GOT3 (cell line): ENCODE data around the gene RAB20.
"Not testable (repeated sequence)": the region's sequence is repeated elsewhere in the genome, so short reads cannot be mapped to it uniquely, and the experiment has no call there.

Source experiments
- DNase-seq: peaks from one replicate; lab custom pipeline; 2025; ENCODE audit warnings: mixed read lengths; lab: John Stamatoyannopoulos, UW

Gene RAB20

DNA sequence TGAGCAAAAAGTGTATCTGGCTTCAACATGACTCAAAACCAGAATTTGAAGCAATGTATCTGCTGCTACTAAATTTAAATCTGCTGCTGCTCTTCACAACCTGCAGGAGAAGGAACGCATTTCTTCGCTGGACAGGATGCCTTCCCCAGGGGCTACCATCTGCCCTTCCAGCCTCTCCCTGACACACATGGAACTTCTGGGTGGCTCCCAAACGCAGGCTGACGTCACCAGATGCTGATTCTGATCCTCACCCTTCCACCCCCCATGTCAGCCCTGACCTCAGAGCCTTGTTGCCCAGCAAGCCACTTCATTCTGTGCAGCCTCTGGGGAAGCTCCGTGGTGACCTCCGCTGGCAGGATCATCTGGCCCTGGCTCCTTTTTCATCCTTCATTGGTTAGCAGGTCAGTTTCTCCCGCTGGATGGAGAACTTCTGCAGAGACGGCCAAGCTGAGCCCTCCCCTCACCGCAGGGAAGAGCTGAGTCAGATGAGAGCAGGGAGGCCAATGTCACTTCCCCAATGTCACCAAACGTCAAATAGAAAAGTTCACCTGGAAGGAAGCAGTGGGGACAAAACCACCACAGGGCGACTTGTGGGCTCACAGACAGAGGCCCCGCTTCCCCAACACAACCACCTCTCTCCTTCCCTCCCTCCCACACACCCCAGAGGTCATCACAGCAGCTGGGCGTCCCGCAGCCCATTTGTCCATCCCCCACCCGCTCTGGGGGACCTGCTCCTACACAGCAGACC is 14.0 kb upstream of the RAB20 start:
- DNase-seq, result no peak

DNA sequence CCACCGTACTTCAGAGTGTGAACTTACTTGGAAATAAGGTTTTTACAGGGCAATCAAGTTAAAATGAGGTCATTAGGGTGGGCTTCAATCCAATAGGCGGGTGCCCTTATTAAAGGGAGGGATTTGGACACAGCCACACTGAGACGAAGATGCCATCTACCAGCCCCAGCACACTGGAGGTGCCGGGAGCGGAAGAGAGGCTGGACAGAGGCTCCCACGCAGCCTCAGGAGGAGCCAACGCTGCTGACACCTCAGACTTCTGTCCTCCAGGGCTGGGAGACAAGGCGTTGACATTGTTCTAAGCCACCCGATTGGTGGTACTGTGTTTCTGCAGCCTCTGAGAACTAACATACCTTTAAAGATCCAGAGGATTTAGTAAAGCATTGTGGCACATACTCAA is 12.6 kb upstream of the RAB20 start:
- no peak for DNase-seq

DNA sequence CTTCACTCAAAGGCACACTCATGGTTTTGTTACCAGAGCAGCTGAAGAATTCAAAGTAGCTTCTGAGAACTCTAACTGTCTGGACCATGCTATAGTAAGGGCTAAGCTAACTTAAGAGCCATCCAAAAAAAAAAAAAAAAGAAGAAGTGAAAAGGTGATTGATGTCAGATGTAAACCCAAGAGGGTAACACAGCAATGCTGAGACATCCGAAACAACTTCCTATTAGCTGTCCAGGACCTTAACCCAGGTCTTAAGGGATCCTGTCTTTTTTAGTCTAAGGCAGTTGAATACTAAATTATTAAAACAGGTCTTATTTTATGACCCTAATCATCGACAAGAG is 11.2 kb upstream of the RAB20 start:
- DNase-seq, result no peak

DNA sequence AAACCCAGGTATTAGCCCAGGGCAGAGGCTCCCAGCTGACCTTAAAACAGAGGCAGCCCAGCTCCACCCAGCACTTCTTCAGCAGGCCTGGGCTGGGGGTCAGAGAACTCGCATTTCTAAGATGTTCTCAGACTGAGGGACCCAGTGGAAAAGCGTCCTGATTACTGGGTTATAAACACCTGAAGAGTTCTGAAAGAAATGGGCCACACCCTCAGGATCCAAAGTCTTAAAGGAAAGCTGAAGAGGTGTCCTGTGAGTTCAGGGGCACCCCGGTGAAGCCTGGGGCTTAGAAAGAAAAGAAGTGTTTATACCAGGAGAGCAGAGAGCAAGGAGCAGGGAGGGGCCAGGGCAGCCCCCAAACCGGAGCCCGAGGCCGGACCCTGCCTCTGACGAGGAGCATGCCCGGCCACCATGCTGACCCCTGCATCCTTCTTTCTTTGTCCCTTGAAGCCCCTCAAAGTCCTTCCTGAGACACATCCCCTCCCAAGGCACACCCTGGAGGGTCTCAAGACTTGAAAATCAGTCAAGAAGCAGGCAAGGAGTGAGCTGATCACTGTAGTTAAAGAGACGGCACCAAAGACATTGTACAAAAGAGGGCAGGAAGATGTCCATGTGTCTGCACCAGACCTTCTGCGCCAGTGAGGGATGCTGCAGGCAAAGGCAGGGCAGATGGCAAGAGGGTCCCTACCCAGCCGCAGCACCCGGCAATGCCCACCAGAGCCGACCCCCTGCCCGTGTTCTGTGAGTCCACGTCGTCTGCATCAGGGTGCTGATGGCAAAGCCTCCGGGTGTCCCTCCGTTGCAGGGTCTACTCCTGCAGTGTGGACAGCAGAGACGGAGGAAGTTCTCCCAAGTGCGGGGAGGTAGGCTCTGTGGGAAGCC is 10.6 kb upstream of the RAB20 start:
- DNase-seq, result no peak

DNA sequence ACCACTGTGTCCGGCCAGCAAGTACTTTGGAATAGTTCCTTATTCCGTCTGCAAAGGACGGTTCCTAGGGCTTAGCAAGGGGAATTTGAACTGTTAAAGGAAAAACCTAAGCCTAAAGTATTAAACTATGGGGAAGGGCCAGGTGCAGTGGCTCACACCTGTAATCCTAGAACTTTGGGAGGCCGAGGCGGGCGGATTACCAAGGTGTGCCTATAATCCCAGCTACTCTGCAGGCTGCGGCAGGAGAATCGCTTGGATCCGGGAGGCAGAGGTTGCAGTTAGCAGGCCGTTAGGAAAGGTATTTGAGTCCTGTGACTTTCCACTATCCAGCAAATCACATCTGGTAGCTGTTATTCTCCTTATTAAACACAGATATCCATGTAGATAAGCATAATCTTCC is 9.4 kb upstream of the RAB20 start:
- no peak for DNase-seq

DNA sequence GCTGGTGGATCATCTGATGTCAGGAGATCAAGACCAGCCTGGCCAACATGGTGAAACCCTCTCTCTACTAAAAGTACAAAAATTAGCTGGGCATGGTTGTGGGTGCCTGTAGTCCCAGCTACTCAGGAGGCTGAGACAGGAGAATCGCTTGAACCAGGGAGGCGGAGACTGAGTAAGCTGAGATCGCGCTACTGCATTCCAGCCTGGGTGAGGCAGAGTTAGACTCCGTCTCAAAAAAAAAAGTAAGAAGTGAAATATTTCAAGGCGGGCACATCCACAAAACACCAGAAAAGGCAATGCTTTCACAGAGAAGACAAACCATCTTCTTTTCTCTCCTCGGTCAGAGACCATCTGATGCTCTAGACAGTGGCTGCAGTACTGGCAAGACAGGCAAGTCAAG is 8.4 kb upstream of the RAB20 start:
- not testable (repeated sequence) for DNase-seq

DNA sequence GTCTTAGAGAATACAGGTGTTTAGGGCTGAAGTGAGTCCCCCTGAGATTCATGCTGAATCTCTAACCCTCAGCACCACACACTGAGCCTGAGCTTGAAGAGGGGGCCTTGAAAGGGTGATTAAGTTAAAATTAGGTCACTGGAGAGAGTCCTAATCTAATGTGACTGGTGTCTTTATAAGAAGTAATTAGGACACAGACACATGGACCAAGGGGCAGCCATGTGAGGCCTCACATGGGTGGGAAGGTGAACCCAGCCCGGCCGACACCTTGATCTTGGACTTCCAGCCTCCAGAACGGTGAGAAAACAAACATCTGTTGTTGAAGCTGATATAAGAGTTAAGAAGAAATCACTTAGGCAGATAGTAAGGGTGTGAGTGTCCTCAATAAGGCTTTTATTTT is 7.1 kb upstream of the RAB20 start:
- DNase-seq, result no peak

DNA sequence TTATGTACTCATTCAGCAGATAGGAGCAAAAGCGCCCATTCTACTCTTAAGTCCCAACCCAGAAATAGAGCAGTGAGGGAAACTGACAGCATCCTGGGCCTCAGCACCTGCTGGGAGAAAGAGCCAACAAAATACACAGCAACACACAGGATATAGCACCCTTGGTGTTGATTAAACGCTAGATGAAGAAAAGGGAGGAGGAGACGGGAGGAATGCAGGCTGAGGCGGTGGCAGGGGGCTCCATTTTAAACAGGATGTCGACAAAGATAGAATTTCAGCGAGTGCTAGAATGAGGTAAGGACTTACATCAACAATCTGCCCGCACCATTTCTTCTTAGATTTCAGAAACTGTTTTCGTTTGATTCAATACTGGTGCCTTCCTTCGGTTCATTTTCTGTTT is 4.6 kb upstream of the RAB20 start:
- DNase-seq, result no peak

DNA sequence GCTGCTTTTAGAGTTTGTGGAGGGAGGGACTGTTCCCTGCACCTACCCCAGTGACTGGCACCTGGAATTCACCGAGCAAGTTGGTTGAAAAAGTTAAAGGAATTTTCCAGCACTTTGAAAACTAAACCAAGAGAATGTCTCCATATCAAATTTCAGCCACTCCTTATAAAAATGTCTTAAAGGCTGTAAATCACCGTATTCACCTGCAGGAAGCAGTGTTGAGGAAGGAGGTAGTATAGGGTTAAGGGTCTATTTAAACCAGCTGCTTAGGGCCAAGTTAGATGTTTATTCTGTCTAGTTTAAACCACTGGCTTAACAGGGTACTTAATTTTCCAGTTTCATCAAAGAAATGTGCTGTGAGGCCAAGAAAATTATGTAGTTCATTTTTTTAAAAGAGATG is 3.8 kb upstream of the RAB20 start:
- DNase-seq, result no peak

DNA sequence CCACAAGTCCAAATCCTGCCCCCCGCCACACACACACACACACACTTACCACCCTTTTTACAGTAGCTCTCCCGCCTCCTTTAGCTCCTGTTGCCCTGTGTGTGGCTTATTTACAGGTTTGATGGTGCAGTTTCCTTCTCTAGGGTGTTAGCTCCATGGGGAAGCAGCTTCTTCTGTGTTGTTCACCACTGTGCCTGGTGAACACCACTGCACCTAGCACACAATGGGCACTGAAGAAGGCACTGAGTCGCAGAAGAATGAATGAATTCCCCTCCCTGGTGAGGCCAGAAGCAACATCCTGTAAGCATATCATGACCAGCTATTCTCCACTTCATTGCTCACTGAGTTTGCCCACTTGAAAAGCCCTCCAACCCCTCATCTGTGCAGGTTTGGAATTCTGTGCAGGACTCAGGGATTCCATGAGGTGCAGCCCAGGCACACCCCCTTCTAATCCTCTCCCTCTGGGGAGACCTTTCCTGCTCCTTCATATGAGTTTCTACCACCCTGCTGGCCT is 3.0 kb upstream of the RAB20 start:
- no peak for DNase-seq

DNA sequence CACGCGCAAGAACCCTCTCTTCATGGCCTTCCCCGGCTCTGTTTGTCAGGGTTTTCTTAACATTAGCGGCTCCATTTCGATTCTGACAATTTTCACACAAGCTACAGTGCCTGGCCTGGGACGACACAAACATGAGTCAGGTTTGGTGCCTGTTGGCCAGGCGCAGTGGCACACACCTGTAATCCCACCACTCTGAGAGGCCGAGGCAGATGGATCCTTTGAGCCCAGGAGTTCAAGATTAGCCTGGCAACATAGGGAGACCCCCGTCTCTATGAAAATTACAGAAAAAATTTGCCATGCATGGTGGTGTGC is 1.9 kb upstream of the RAB20 start:
- DNase-seq, result no peak

DNA sequence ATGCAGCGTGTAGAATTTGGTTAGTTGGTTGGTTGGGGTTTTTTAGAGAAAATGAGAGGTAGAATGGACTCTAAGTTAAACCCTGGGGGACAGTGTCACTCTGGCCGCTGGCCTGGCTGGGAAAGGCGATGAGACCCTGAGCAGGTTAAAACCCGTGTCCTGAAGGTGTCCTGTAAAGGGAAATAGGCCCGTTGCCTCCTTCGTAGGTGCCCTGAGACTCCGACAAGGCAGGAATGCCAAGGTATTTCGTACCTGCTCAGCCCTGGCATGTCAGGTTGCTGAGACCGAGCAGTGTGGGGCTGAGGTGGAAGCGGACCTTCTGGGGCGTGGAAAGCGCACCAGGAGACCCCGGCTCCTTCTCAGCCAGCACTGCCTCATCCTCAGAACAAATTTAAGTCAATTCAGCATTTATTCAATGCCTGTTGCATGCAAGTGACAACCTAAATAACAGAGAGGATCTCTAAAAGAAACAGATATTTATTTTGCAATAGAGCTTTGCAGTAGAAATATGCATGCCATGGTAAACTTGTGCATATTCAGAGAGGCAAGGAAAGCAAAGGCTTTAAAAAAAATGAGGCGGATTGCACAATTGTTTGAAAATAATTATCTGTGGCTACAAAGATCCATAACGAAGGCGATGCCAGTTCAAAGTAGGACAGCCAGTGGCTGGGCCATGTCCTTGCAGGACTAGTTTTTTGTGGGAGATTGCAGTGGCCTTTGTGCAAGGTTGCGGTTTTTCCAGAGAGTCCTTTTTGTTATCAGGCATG is 1.4 kb upstream of the RAB20 start:
- no peak for DNase-seq

DNA sequence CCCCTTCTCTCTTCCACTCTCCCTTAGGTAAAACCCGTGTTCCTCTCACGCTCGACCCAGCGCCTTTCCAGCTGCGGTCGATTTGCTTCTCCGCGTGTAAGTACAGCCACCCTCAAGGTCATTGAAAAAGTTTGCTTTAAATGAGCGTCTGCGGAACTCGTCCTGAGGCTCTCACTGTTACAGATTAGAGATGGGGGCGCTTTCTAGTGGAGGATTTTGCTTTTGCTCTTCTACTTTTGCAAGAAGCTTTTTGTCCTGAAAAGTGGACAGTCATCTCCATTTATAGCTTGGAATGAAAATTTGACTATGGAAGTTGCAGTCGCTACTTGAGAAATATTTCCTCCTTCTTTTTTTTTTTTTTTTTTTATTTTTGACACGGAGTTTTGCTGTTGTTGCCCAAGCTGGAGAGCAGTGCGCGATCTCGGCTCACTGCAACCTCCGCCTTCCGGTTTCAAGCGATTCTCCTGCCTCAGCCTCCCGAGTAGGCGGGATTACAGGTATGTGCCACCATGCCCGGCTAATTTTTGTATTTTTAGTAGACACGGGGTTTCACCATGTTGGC is 595 bp upstream of the RAB20 start:
- no peak for DNase-seq

DNA sequence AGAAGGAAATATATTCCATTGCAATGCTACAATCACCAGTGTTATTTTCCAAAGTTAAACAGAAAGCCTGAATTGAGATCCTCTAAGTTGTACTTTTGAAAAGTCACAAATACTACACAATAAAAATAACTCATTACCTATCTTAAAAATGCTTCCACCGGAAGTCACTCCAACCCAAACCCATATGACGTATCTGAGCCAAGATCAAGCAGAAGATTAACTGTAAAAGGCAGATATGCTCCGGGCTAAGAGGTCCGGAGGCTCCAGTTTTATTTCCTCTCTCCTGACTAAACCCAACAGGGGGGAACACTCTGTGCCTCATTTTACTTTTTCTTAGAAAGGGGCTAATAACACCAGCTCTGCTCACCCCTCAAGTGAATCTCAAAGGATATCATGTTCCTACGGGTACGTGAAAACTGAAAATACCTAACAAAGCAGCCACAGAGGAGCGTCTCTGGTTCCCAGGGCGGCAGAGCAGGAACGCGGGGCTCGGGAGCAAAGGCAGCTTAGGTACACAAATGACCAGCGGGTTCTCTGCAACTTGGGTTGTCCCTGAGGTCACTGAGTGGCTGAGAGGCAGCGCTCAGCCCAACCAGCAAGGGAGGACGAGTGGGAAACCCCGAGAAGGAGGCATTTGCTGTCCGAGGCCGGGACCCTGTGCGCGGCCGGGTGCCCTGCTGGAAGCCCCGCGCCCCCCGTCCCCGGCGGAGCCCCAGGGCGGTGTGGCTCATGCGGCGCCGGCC is 750 bp downstream of the RAB20 start:
- DNase-seq, result no peak

DNA sequence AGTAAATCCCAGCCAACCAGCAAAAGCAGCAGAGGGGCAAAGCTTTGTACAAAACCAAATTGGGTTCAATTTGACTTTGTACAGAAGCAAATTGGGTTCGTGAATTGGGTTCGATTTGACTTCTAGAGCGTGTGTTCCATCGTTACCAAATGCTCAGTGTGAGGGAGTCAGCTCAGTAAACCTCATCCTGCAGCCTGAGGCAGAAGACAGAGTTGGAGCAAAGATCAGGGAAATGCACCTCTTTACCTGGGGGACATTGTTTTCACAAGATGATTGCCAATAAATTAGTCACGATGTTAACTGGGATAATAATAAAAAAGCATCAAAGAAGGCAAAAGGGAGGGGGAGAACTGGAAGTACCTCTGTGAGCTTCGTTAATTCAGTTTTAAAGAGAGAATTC is 1.5 kb downstream of the RAB20 start:
- DNase-seq, result no peak

DNA sequence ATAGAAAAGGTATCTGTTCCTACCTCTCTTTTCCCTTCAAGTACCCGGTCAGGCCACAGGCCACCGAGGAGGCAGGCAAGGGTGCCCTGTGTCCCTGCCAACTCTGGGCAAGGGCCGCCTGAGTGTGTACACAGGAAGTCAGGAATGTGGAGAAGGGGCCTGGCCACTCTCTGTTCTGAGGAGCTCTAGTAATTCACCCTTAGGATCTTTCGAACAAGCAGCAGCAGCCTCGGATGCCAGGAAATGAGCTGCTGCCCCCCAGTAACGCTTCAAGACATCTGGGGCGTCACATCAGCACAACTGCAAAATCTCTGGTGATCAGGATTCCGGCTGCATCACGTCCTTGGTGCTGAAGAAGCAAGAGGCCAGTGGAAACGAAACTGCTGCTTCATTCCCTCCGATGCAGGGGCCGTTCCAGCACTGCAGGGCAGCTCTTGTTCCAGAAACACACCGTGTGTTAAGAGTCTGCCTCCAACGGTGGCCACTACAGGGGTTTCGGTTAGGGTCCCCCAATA is 2.0 kb downstream of the RAB20 start:
- DNase-seq, result no peak

DNA sequence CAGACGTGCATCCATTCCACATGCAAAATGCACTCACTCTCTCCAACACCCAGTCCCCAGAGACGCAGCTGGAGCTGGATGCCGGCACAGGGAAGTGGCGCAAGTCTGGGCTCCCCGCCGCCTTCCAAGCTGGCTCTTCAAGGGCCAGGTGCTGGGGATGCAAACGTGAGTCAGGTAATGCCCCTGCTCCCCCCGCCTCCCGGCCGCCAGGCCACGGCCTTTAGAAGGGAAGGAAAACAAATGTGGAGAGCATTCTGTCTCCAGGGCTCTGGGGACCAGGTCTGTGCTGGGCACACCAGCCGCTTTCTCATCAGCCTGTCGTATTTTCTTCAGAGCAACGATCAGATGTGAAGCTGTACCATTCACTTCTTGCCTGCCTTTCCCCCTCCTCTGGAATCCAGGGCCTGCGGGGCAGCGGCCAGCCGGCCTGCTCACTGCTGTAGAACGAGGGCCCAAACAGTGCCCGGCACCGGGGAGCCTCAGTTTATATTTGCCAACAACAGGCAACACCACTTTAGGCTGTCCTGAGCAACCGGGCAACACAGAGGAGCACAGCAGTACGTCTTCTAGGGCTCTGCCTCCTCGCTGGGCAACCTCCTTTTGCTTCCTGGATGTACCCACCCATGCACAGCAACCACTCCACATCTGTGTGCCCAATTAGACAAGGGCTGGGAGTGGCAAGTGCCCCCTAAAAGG is 3.8 kb downstream of the RAB20 start:
- DNase-seq, result no peak

DNA sequence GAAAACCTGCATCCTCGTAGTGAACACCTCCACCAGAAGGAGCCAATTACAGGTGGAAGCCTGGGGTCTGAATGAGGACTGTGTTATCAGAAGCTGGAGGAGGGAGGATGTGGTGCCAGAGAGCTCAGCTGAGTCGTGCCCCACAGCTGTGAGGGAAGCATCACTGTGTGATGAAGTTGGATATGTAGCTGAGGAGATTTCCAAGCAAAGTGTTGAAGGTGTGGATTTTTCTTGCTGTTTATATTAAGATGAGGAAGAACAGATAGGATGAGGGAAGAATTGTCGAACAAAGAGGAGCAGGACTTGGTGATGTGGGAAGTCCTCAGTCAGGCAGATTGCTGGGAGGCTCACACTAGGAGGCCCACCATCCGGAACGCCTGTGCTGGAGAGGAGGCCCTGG is 4.4 kb downstream of the RAB20 start:
- DNase-seq, result no peak

DNA sequence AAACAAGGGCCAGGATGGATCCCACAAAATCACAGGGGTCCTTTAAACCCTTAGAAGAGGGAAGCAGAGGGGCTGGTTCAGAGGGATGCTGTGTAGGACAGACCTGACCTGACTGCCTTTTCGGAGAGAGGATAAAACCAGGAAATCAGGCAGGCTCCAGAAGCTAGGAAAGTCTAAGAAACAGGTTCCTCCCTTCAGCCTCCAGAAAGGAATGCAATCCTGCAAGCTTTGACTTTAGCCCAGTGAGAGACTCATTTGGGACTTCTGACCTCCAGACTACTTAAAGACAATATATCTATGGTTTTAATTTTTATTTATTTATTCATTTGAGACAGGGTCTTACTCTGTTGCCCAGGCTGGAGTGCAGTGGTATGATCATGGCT is 5.3 kb downstream of the RAB20 start:
- no peak for DNase-seq

DNA sequence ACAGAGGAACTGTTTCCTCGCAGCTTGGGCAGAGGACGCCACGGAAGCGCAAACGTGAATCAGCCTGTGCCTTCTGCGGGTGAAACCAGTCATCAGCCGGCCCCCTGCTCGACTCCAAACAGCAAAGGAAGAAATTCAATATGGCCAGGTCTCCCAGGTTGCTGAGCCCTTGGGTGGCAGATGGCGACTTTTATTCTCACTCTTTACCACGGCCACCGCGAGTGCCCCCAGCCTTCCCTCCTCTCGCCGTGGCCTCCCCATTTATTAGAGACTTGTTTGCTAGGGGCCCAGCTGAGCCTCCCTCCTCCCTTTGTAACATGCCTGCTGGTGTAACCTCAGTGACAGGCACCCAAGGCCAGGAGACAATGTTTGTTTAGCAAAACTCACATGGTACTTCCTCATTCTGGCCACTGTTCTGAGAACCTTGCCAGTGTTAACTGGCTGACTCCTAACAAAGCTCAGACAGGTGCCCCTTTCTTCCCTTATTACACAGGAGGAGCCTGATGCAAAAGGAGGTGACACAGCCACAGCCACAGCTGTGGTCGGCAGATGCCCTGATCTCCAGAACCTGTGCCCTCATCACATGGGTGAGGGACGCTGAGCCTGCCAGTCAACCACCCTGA is 5.8 kb downstream of the RAB20 start:
- DNase-seq, result no peak

DNA sequence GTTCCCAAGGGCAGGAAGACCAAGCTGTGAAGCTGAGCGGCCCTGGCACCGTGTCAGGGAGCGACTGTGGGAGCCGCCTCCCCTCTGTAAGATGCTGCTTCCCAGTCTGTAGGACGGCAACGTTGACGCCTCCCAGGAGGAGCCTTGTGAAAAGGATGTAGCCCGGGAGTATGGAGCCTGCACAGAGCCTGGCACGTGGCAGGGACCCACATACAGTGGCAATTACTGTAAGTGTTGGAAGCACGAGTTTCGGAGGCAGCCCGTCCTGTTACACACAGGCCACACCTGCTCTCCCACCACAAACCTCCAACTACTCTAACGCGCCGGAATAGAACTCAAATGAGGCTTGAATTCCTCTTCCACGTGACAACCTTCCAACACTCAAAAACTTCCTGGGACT is 6.6 kb downstream of the RAB20 start:
- DNase-seq, result no peak
